ENCODE data around the gene EPHA1.

- TF ChIP-seq CTCF (IDR thresholded peaks at IDR 0.05) (no peak), POLR2A (IDR thresholded peaks at IDR 0.05) (no peak)
Measured at GRCh38 chr7:143384148-143384547, 24.5 kb downstream of the EPHA1 start.

Data from adrenal gland (tissue), 5 donors.